Measurements from ENCODE around the gene SRMS.

GRCh38 chr20:63522981-63523611 is 24.5 kb downstream of the SRMS start:
- no peak for TF ChIP-seq POLR2A (IDR thresholded peaks at IDR 0.05)
- no peak for TF ChIP-seq CTCF (IDR thresholded peaks at IDR 0.05)
